ENCODE data around the gene TBCA. TPM values are rescaled to one million over a fixed set of nuclear protein-coding genes. Genes with fewer than 3 reads are reported as not detected.

TBCA gene
- total RNA-seq, 1 experiment from 2014 or later = 310 TPM

DNA sequence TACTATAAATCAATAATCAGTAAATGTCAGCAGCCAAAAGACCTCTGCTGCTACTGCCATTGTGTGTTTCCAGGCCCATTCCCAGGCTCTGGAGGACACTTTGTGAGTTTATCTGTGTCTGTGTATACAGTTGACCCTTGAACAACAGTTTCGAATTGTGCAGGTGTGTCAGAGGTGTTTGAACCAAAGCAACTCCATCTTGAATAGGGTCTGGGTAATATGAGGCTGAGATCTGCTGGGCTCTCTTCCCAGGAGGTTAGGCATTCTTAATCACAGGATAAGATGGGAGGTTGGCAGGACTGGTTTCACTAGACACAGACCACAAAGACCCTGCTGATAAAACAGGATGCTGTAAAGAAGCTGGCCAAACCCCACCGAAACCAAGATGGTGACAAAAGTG lies 2.3 kb upstream of the TBCA start:
- no TSS peak for BruUV-seq (replicated peaks)
- Mint-ChIP-seq H3K27ac (ENCODE audit: low read depth, unreplicated experiment) (no peak overlapping the region), H3K4me1 (ENCODE audit: insufficient read depth, unreplicated experiment) (peaks cover 24% of the 10 kb centered on the region), H3K27me3 (ENCODE audit: insufficient read depth, unreplicated experiment) (no peaks in the 10 kb centered on the region), H3K4me3 (ENCODE audit: unreplicated experiment) (no peak overlapping the region), H3K9me3 (ENCODE audit: unreplicated experiment) (no peaks in the 10 kb centered on the region), H3K36me3 (ENCODE audit: insufficient read depth, unreplicated experiment) (peaks cover 18% of the 10 kb centered on the region)
- CTCF ChIA-PET = interaction anchor here (0.6 to 1.1 kb wide), 2 partner anchors 286 to 336 kb away, joined by 3 to 5 read pairs; partner anchors contain the start of gene WDR41
- intact Hi-C loops (cut with micrococcal nuclease) = no loop called here
- TF ChIP-seq, protein P1, sequence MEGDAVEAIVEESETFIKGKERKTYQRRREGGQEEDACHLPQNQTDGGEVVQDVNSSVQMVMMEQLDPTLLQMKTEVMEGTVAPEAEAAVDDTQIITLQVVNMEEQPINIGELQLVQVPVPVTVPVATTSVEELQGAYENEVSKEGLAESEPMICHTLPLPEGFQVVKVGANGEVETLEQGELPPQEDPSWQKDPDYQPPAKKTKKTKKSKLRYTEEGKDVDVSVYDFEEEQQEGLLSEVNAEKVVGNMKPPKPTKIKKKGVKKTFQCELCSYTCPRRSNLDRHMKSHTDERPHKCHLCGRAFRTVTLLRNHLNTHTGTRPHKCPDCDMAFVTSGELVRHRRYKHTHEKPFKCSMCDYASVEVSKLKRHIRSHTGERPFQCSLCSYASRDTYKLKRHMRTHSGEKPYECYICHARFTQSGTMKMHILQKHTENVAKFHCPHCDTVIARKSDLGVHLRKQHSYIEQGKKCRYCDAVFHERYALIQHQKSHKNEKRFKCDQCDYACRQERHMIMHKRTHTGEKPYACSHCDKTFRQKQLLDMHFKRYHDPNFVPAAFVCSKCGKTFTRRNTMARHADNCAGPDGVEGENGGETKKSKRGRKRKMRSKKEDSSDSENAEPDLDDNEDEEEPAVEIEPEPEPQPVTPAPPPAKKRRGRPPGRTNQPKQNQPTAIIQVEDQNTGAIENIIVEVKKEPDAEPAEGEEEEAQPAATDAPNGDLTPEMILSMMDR (IDR thresholded peaks at IDR 0.05; ENCODE audit: unreplicated experiment) = no peak
- no peak for DNase-seq (ENCODE audit: unreplicated experiment)
- POLR2A ChIA-PET = interaction anchor here (0.7 kb wide), 1 partner anchor 13 kb away, joined by 3 read pairs; no protein-coding TSS in a partner anchor

DNA sequence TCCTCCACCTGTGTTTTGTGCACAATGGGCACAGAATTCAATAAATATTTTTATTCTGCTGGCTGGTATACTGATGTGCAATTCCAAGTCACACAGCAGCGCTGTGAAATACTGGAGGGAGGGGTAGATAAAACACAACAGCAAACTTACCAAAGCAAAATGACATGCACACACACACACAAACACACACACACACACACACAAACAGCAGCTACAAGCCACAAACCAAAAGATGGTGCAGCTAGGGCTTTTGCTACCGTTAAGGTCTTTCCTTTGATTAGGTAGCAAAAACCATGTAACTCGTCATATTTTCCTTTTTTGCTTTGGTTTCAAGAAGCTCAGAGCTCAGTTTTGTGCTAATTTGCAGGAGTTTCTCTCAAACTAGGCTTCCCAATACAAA lies 1.8 kb upstream of the TBCA start:
- TF ChIP-seq, protein P1 (IDR thresholded peaks at IDR 0.05; ENCODE audit: unreplicated experiment) = no peak
- DNase-seq (ENCODE audit: unreplicated experiment) = no peak
- H3K27ac Mint-ChIP-seq (ENCODE audit: low read depth, unreplicated experiment) = no peak overlapping the region
- no peaks in the 10 kb centered on the region for H3K9me3 Mint-ChIP-seq (ENCODE audit: unreplicated experiment)
- peaks cover 23% of the 10 kb centered on the region for H3K36me3 Mint-ChIP-seq (ENCODE audit: insufficient read depth, unreplicated experiment)
- intact Hi-C loops (cut with micrococcal nuclease) = no loop called here
- POLR2A ChIA-PET = interaction anchor here (0.7 kb wide), 1 partner anchor 13 kb away, joined by 3 read pairs; no protein-coding TSS in a partner anchor
- BruUV-seq (replicated peaks) = no TSS peak
- no peaks in the 10 kb centered on the region for H3K27me3 Mint-ChIP-seq (ENCODE audit: insufficient read depth, unreplicated experiment)
- no peak overlapping the region for H3K4me3 Mint-ChIP-seq (ENCODE audit: unreplicated experiment)
- peaks cover 27% of the 10 kb centered on the region for H3K4me1 Mint-ChIP-seq (ENCODE audit: insufficient read depth, unreplicated experiment)
- CTCF ChIA-PET = interaction anchor here (0.6 to 1.1 kb wide), 3 partner anchors 113 to 335 kb away, joined by 3 to 5 read pairs (median 3); partner anchors contain the start of gene WDR41

DNA sequence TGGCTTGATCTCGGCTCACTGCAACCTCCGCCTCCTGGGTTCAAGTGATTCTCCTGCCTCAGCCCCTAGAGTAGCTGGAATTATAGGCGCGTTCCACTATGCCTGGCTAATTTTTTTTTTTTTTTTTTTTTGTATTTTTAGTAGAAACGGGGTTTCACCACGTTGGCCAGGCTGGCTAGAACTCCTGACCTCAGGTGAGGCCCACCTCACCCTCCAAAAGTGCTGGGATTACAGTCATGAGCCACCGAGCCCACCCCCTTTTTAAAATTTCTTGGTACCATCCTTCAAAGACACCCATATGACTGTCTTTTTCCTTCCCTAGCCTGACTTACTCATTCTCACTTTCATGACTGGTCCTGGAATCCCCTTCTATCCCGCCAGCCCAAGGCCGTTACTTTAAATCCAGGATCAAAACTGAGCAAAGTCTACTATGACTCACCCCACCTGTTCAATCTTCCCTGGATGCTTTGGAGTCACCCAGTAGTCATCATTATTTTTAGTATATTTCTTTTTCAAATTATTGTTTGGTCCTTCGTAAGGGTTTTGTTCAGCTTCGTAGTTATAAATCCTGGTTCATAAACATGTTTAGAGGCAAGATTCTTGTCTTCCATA lies 1.2 kb upstream of the TBCA start:
- BruUV-seq (replicated peaks) = no TSS peak
- Mint-ChIP-seq H3K4me1 (ENCODE audit: insufficient read depth, unreplicated experiment) (peaks cover 29% of the 10 kb centered on the region), H3K4me3 (ENCODE audit: unreplicated experiment) (peak overlapping the region; percentile 92), H3K36me3 (ENCODE audit: insufficient read depth, unreplicated experiment) (peaks cover 25% of the 10 kb centered on the region), H3K27me3 (ENCODE audit: insufficient read depth, unreplicated experiment) (no peaks in the 10 kb centered on the region), H3K9me3 (ENCODE audit: unreplicated experiment) (no peaks in the 10 kb centered on the region), H3K27ac (ENCODE audit: low read depth, unreplicated experiment) (no peak overlapping the region)
- CTCF ChIA-PET = interaction anchor here (0.6 to 1.1 kb wide), 2 partner anchors 112 to 285 kb away, joined by 3 to 5 read pairs; partner anchors contain the start of gene WDR41
- POLR2A ChIA-PET = interaction anchor here (0.7 to 0.9 kb wide), 2 partner anchors 12 to 14 kb away, joined by 3 read pairs; no protein-coding TSS in a partner anchor
- intact Hi-C loops (cut with micrococcal nuclease) = no loop called here
- TF ChIP-seq, protein P1 (IDR thresholded peaks at IDR 0.05; ENCODE audit: unreplicated experiment) = no peak
- DNase-seq (ENCODE audit: unreplicated experiment) = peak; percentile 36

DNA sequence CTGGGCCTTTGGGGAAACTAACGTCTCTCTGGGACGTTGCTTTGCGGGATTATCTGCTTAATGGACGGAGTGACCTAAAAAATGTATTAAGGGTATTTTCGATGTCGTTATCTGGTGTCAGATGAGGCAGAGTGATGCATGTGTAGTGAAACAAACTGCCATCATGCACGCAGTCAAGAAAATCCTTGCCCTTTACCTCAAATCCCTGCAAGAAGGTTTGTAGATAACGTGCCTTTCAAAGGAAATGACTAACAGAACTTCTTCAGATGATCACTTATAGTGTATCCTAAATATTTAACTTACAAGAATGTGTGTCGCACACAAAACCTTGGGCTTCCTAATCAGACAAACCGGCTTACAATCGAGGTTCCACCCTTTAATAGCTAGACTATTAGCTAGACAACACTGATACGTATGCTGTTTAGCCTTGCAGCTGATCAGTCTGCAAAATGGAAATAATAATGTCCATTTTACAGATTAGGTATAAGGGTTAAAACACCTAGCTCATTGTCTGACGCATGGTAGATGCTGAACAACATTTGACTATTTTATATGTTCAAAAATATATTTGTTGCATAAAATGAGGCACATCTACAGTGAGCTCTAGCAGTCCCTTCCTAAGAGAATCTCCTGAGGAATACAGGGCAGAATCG lies 541 bp upstream of the TBCA start:
- Mint-ChIP-seq H3K4me3 (ENCODE audit: unreplicated experiment) (peak overlapping the region; percentile 92), H3K27me3 (ENCODE audit: insufficient read depth, unreplicated experiment) (no peaks in the 10 kb centered on the region), H3K27ac (ENCODE audit: low read depth, unreplicated experiment) (peak overlapping the region; percentile 98), H3K4me1 (ENCODE audit: insufficient read depth, unreplicated experiment) (peaks cover 35% of the 10 kb centered on the region), H3K9me3 (ENCODE audit: unreplicated experiment) (no peaks in the 10 kb centered on the region), H3K36me3 (ENCODE audit: insufficient read depth, unreplicated experiment) (peaks cover 29% of the 10 kb centered on the region)
- intact Hi-C loops (cut with micrococcal nuclease) = no loop called here
- TSS peak; percentile 62 for BruUV-seq (replicated peaks)
- CTCF ChIA-PET = no interaction called here
- DNase-seq (ENCODE audit: unreplicated experiment) = no peak
- POLR2A ChIA-PET = interaction anchor here (0.9 kb wide), 1 partner anchor 11 kb away, joined by 3 read pairs; no protein-coding TSS in a partner anchor
- TF ChIP-seq, protein P1 (IDR thresholded peaks at IDR 0.05; ENCODE audit: unreplicated experiment) = no peak
